CD14-positive monocyte (primary cell): ENCODE measurements around the gene ADAMTSL1. TPM values are rescaled to one million over a fixed set of nuclear protein-coding genes. Genes with fewer than 3 reads are reported as not detected.

Experiments used
- DNase-seq, 3 donors: peaks; one replicate each; pipeline ENCODE4 v3.0.0-alpha.2; 2011 to 2022
- H2AFZ ChIP-seq: 2 replicates; pipeline ENCODE4 v1.6.0; 2012; ENCODE audit warnings: mild to moderate bottlenecking, low read depth, low read length, inconsistent platforms; ENCODE audit not compliant: insufficient read depth, poor library complexity, severe bottlenecking
- H3K27ac ChIP-seq, 2 donors: 1 replicate in 1 of 2; 2 replicates in 1 of 2; pipeline ENCODE4 v1.5.1; 2012 to 2013; ENCODE audit warnings: low read length in 2 of 2, control low read depth in 1 of 2, inconsistent platforms in 1 of 2, low read depth in 1 of 2, mild to moderate bottlenecking in 1 of 2
- H3K27me3 ChIP-seq, 2 donors: one replicate each; pipeline versions ENCODE4 v1.6.0 to v1.6.1; 2011 to 2013; ENCODE audit warnings: low read length in 2 of 2; ENCODE audit not compliant: control insufficient read depth in 2 of 2, insufficient read depth in 2 of 2
- H3K36me3 ChIP-seq, 2 donors: replicated peaks in 1 of 2; 1 replicate in 1 of 2; 2 replicates in 1 of 2; pipeline versions ENCODE4 v1.5.1 to v1.6.1; 2012 to 2013; ENCODE audit warnings: low read length in 2 of 2, control low read depth in 1 of 2, inconsistent platforms in 1 of 2, mild to moderate bottlenecking in 1 of 2; ENCODE audit not compliant: insufficient read depth in 2 of 2, control insufficient read depth in 1 of 2
- H3K4me1 ChIP-seq, 2 donors: 1 replicate in 1 of 2; 2 replicates in 1 of 2; pipeline versions ENCODE4 v1.5.1 to v1.6.1; 2012 to 2013; ENCODE audit warnings: low read length in 2 of 2, control low read depth in 1 of 2, inconsistent platforms in 1 of 2, mild to moderate bottlenecking in 1 of 2, moderate library complexity in 1 of 2; ENCODE audit not compliant: insufficient read depth in 2 of 2, control insufficient read depth in 1 of 2
- H3K4me2 ChIP-seq: replicated peaks from 2 replicates; pipeline ENCODE3; 2012; ENCODE audit warnings: low read length, moderate library complexity, mild to moderate bottlenecking; ENCODE audit not compliant: poor library complexity, severe bottlenecking; ENCODE audit errors: extremely low read depth
- H3K4me3 ChIP-seq, 3 experiments: fragments of 200-600 bp in 1 of 3; sonication (generic) in 1 of 3; replicated peaks in 1 of 3; 1 replicate in 2 of 3; 2 replicates in 1 of 3; pipeline ENCODE4 v1.5.1; 2011 to 2013; ENCODE audit warnings: low read length in 3 of 3, mild to moderate bottlenecking in 3 of 3, control low read depth in 2 of 3, low read depth in 2 of 3, inconsistent platforms in 1 of 3, moderate library complexity in 1 of 3
- H3K79me2 ChIP-seq: 2 replicates; pipeline ENCODE4 v1.6.0; 2012; ENCODE audit warnings: mild to moderate bottlenecking, control low read depth, inconsistent platforms, low read length, moderate library complexity; ENCODE audit not compliant: insufficient read depth
- H3K9ac ChIP-seq: 2 replicates; pipeline ENCODE4 v1.6.0; 2017; ENCODE audit warnings: low read length, mild to moderate bottlenecking; ENCODE audit not compliant: insufficient read depth, poor library complexity, severe bottlenecking
- H3K9me3 ChIP-seq, 2 donors: replicated peaks in 1 of 2; 1 replicate in 1 of 2; 2 replicates in 1 of 2; pipeline versions ENCODE4 v1.5.1 to v1.6.1; 2012 to 2013; ENCODE audit warnings: low read length in 2 of 2, control low read depth in 1 of 2; ENCODE audit not compliant: control insufficient read depth in 1 of 2, insufficient read depth in 1 of 2
- H4K20me1 ChIP-seq: 2 replicates; pipeline ENCODE4 v1.6.0; 2012; ENCODE audit warnings: mild to moderate bottlenecking, low read length, control low read depth, moderate library complexity; ENCODE audit not compliant: insufficient read depth
- H3K27ac Mint-ChIP-seq, 7 donors: one replicate each; pipeline ENCODE4 v1.8.0; 2020; ENCODE audit warnings: mild to moderate bottlenecking in 7 of 7, mixed read lengths in 7 of 7, moderate library complexity in 6 of 7, inconsistent platforms in 2 of 7
- H3K27me3 Mint-ChIP-seq, 3 donors: one replicate each; pipeline ENCODE4 v1.8.0; 2021 to 2022; ENCODE audit warnings: low read depth in 3 of 3, mild to moderate bottlenecking in 3 of 3, mixed read lengths in 3 of 3, moderate library complexity in 3 of 3, inconsistent platforms in 1 of 3
- H3K36me3 Mint-ChIP-seq, 2 donors: one replicate each; pipeline ENCODE4 v1.8.0; 2020; ENCODE audit warnings: mixed read lengths in 2 of 2, inconsistent platforms in 1 of 2, mild to moderate bottlenecking in 1 of 2
- H3K4me1 Mint-ChIP-seq: one replicate; pipeline ENCODE4 v1.8.0; 2020; ENCODE audit warnings: mild to moderate bottlenecking, mixed read lengths
- H3K4me3 Mint-ChIP-seq, 2 donors: one replicate each; pipeline ENCODE4 v1.8.0; 2020; ENCODE audit warnings: mild to moderate bottlenecking in 2 of 2, mixed read lengths in 2 of 2, moderate library complexity in 1 of 2
- H3K9me3 Mint-ChIP-seq, 7 donors: one replicate each; pipeline ENCODE4 v1.8.0; 2020 to 2022; ENCODE audit warnings: mixed read lengths in 7 of 7, mild to moderate bottlenecking in 6 of 7, moderate library complexity in 6 of 7, inconsistent platforms in 2 of 7
- WGBS: methylation state at CpG from one replicate; pipeline ENCODE4 v1.1.5; 2013; ENCODE audit warnings: missing lambda C conversion rate; ENCODE audit not compliant: insufficient coverage; 5-methylcytosine and 5-hydroxymethylcytosine counted together
- intact Hi-C, 2 donors: fragments of 100-400 bp; cut with micrococcal nuclease; formaldehyde crosslinking; loops; one replicate each; pipeline versions ENCODE4 v1.15.0 to v1.15.1; 2023
- polyA plus RNA-seq, 3 donors: library from polyadenylated mRNA; depleted of rRNA in 1 of 3; unstranded in 2 of 3; stranded (reverse) in 1 of 3; fragments of 300-500 nt in 2 of 3; fragments of >200 nt in 1 of 3; fragmentation: Illumina TruSeq in 2 of 3; gene quantifications; 1 replicate in 2 of 3; 2 replicates in 1 of 3; pipeline ENCODE4 v1.2.3, GENCODE V29; 2012 to 2021
- TF ChIP-seq, protein P1 (sequence below): fragments of 200-600 bp; IDR thresholded peaks from one replicate; pipeline ENCODE4 v1.8.0; 2022; ENCODE audit warnings: antibody characterized with exemption, mild to moderate bottlenecking

The ADAMTSL1 gene
- polyA plus RNA-seq, 3 donors: not detected

DNA sequence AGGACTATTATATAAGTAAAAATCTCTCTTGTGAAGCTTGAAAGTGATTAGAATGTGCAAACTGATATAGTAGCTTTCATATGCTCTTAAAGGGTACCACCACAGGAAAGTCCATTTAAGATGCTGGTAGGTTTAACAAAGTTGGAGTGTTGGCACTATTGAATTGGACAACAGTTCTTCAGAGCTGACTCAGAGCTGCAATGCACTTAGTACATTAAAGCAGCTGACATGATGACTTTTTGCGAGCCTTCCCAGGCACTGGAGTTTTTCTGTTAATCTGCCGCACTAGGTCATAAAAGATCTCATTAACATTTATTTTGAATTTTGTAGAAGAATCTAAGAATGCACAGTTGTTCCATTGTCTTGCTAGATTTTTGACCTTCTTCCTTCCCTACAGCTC, 243.8 kb downstream of the ADAMTSL1 start:
- Histone ChIP-seq H3K4me3 (no peak overlapping the region), H4K20me1 (no peaks in the 10 kb centered on the region), H3K4me2 (no peak overlapping the region), H3K9me3 (no peaks in the 10 kb centered on the region), H3K27me3 (no peaks in the 10 kb centered on the region), H3K9ac (no peak overlapping the region), H3K4me1 (no peaks in the 10 kb centered on the region), H2AFZ (no peak overlapping the region), H3K27ac (no peak overlapping the region), H3K36me3 (no peaks in the 10 kb centered on the region), H3K79me2 (no peaks in the 10 kb centered on the region)
- Mint-ChIP-seq H3K27me3 (no peaks in the 10 kb centered on the region), H3K36me3 (no peaks in the 10 kb centered on the region), H3K27ac (no peak overlapping the region), H3K4me1 (no peaks in the 10 kb centered on the region), H3K4me3 (no peak overlapping the region), H3K9me3 (peaks cover 0 to 3% (median 0%) of the 10 kb centered on the region in 7 donors)
- WGBS: no CpG with 5 or more reads among the region's 2 CpGs
- intact Hi-C loops: no loop called here
- no peak for DNase-seq
- TF ChIP-seq, protein P1, sequence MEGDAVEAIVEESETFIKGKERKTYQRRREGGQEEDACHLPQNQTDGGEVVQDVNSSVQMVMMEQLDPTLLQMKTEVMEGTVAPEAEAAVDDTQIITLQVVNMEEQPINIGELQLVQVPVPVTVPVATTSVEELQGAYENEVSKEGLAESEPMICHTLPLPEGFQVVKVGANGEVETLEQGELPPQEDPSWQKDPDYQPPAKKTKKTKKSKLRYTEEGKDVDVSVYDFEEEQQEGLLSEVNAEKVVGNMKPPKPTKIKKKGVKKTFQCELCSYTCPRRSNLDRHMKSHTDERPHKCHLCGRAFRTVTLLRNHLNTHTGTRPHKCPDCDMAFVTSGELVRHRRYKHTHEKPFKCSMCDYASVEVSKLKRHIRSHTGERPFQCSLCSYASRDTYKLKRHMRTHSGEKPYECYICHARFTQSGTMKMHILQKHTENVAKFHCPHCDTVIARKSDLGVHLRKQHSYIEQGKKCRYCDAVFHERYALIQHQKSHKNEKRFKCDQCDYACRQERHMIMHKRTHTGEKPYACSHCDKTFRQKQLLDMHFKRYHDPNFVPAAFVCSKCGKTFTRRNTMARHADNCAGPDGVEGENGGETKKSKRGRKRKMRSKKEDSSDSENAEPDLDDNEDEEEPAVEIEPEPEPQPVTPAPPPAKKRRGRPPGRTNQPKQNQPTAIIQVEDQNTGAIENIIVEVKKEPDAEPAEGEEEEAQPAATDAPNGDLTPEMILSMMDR: no peak

DNA sequence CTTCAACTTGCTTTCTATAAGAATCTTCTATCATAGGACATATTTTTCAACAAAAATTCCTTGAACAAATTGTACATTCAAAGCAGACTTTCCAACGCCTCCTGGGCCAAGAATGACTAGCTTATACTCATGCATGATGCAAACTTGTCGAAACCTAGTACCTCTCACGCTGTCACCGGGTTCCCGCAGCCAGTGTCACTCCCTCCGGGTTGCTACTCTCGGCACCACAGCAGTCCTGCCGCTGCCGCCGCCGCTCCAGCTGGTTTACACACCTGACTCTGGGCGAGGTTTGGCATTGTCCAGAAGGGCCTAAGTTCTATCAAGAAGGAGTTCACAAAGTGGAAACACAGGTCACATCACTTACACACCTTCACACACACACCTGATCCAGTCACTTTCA, 244.4 kb downstream of the ADAMTSL1 start:
- intact Hi-C loops: no loop called here
- Histone ChIP-seq H3K9ac (no peak overlapping the region), H3K4me1 (no peaks in the 10 kb centered on the region), H3K27ac (no peak overlapping the region), H3K4me3 (no peak overlapping the region), H3K27me3 (no peaks in the 10 kb centered on the region), H3K79me2 (no peaks in the 10 kb centered on the region), H3K36me3 (no peaks in the 10 kb centered on the region), H3K9me3 (no peaks in the 10 kb centered on the region), H2AFZ (no peak overlapping the region), H3K4me2 (no peak overlapping the region), H4K20me1 (no peaks in the 10 kb centered on the region)
- TF ChIP-seq, protein P1: no peak
- no peak overlapping the region for H3K4me3 Mint-ChIP-seq
- no peaks in the 10 kb centered on the region for H3K36me3 Mint-ChIP-seq
- H3K9me3 Mint-ChIP-seq: peaks cover 0 to 2% (median 0%) of the 10 kb centered on the region in 7 donors
- no peaks in the 10 kb centered on the region for H3K4me1 Mint-ChIP-seq
- no peak overlapping the region for H3K27ac Mint-ChIP-seq
- 96% methylated on average over 9 of the region's 12 CpGs for WGBS
- no peak for DNase-seq
- no peaks in the 10 kb centered on the region for H3K27me3 Mint-ChIP-seq
